Fibroblast of the aortic adventitia (primary cell): ENCODE data around the gene DENND2D. TPM values are rescaled to one million over a fixed set of nuclear protein-coding genes. Genes with fewer than 3 reads are reported as not detected.

Experiments used
- DNase-seq: peaks from one replicate; pipeline ENCODE4 v3.0.0-alpha.2; 2010; ENCODE audit warnings: low read depth
- H3K4me3 ChIP-seq: 2 replicates; pipeline ENCODE4 v1.5.1; 2011; ENCODE audit warnings: low read depth, mild to moderate bottlenecking, control low read depth, low read length, moderate library complexity
- CTCF ChIP-seq: IDR thresholded peaks from 2 replicates; pipeline ENCODE4 v1.5.1; 2011; ENCODE audit warnings: mild to moderate bottlenecking, low read length, control low read depth, inconsistent platforms; ENCODE audit not compliant: insufficient read depth
- total RNA-seq: library from RNA; depleted of rRNA; stranded (reverse); fragments of >200 nt; gene quantifications from 2 replicates; pipeline ENCODE4 v1.2.3, GENCODE V29; 2012; ENCODE audit warnings: low replicate concordance

Gene DENND2D, protein sequence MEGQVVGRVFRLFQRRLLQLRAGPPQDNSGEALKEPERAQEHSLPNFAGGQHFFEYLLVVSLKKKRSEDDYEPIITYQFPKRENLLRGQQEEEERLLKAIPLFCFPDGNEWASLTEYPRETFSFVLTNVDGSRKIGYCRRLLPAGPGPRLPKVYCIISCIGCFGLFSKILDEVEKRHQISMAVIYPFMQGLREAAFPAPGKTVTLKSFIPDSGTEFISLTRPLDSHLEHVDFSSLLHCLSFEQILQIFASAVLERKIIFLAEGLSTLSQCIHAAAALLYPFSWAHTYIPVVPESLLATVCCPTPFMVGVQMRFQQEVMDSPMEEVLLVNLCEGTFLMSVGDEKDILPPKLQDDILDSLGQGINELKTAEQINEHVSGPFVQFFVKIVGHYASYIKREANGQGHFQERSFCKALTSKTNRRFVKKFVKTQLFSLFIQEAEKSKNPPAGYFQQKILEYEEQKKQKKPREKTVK
- total RNA-seq, result 2.9 and 3.0 TPM in 2 replicates

DNA sequence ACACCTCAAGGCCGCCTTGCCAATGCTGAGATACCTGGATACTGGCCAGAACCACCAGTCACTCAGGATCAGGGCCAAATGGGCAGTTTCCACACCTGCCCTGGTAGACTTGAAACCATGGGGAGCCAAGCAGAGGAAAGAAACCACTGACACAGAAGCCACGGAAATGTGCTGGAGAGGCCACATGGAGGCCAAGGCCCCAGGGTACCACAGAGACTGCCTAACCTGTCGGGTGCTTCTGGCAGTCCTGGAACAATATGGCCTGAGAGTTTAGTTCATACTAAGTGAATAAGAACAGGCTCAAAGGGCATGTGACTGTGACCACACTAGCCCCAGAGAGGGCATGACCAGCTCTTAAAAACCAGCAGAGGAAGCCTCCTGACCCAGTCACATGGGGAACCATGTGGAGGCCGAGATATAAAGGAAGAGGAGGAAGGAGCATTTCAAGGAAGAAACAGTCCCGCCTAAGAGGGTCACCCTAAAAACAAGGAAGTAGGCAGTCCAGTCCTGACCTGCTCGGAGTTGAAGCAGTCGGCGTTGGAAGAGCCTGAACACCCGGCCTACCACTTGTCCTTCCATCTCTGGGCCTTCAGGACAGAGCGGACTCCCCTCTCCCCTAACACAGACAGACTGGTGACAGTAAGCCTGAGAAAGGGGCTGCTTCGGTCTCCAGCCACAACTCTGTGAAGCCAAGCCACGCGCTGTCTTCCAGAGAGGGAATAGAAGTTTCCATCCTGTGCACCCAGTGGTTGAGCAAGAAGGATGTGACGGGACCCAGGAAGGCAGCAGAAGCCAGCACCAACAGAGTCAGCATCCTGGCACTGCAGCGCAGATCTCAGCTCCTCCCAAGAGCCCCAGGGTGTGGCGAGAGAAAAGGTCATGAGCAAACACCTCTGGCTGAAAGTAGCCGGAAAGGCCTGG lies at the start of gene DENND2D:
DENND2D (minus strand) TSS at position 766 of the 921 bp plus-strand sequence; CDS start at position 579, 187 bp downstream.
- H3K4me3 ChIP-seq, result no peak within 1 kb of the TSS
- no peak for TF ChIP-seq CTCF
- DNase-seq, result no peak

GRCh38 chr1:111249960-111250359 lies 49.5 kb upstream of the DENND2D start:
- H3K4me3 ChIP-seq, result no peak overlapping the region
- no peak for DNase-seq
- no peak for TF ChIP-seq CTCF

GRCh38 chr1:111247125-111247838 lies 46.8 kb upstream of the DENND2D start:
- H3K4me3 ChIP-seq, result no peak overlapping the region
- DNase-seq, result no peak
- no peak for TF ChIP-seq CTCF

- no peak for TF ChIP-seq CTCF
- DNase-seq, result no peak
- no peak overlapping the region for H3K4me3 ChIP-seq
Measured at GRCh38 chr1:111242805-111243523, 42.5 kb upstream of the DENND2D start.

GRCh38 chr1:111241797-111242196 lies 41.4 kb upstream of the DENND2D start:
- no peak for DNase-seq
- TF ChIP-seq CTCF, result no peak

More at GRCh38 chr1:111241797-111242196, 41.4 kb upstream of the DENND2D start:
- no peak overlapping the region for H3K4me3 ChIP-seq
